IMR-90 (cell line): ENCODE measurements around the gene MAP2K2. TPM values are rescaled to one million over a fixed set of nuclear protein-coding genes. Genes with fewer than 3 reads are reported as not detected.

Experiments
- ATAC-seq: fragments of 200-7000 bp; cut with Tn5 transposase; 2 replicates; pipeline ENCODE4 v1.9.1; 2020; ENCODE audit warnings: low read depth, mild to moderate bottlenecking, moderate library complexity
- BruUV-seq: library from RNA; stranded (reverse); fragments of 400-500 nt; replicated peaks from 2 replicates; lab custom pipeline; 2021; lab: Mats Ljungman, UMichigan
- CTCF ChIA-PET: fragments of 300-600 bp; formaldehyde crosslinking; extraction: SDS; loops from one replicate; lab custom pipeline; 2021; ENCODE audit warnings: antibody characterized with exemption; lab: Yijun Ruan, JAX
- POLR2A ChIA-PET: fragments of 300-600 bp; sonication (Branson Sonifier 250); formaldehyde crosslinking; loops from one replicate; lab custom pipeline; 2022; ENCODE audit warnings: antibody characterized with exemption; ENCODE audit not compliant: unreplicated experiment; lab: Charles Lee
- DNase-seq: peaks from one replicate; pipeline ENCODE4 v3.0.0; 2013
- H2AFZ ChIP-seq: replicated peaks from 2 replicates; pipeline ENCODE3; 2013; ENCODE audit warnings: low read length, mild to moderate bottlenecking; ENCODE audit not compliant: poor library complexity
- H2AK5ac ChIP-seq: 2 replicates; pipeline ENCODE4 v1.6.1; 2013; ENCODE audit warnings: low read depth, low read length, inconsistent platforms
- H2AK9ac ChIP-seq: replicated peaks from 2 replicates; pipeline ENCODE3; 2013; ENCODE audit warnings: mild to moderate bottlenecking, low read depth, low read length, moderate library complexity; ENCODE audit not compliant: poor library complexity
- H2BK120ac ChIP-seq: 2 replicates; pipeline ENCODE4 v1.6.1; 2013; ENCODE audit warnings: low read depth, low read length, inconsistent platforms
- H2BK15ac ChIP-seq: 3 replicates; pipeline ENCODE4 v1.6.1; 2013; ENCODE audit warnings: low read depth, low read length, inconsistent platforms
- H2BK20ac ChIP-seq: 2 replicates; pipeline ENCODE4 v1.6.1; 2013; ENCODE audit warnings: low read depth, mild to moderate bottlenecking, inconsistent platforms, low read length, moderate library complexity
- H2BK5ac ChIP-seq: 2 replicates; pipeline ENCODE4 v1.6.1; 2013; ENCODE audit warnings: mild to moderate bottlenecking, low read depth, low read length, inconsistent platforms; ENCODE audit not compliant: poor library complexity, severe bottlenecking
- H3K14ac ChIP-seq: replicated peaks from 2 replicates; pipeline ENCODE4 v1.6.1; 2013; ENCODE audit warnings: low read depth, low read length, inconsistent platforms
- H3K18ac ChIP-seq: 2 replicates; pipeline ENCODE4 v1.6.1; 2013; ENCODE audit warnings: low read depth, low read length, control low read depth
- H3K23ac ChIP-seq: 2 replicates; pipeline ENCODE4 v1.6.1; 2013; ENCODE audit warnings: low read depth, low read length, inconsistent platforms
- H3K27ac ChIP-seq: 2 replicates; pipeline ENCODE4 v1.5.1; 2013; ENCODE audit warnings: mild to moderate bottlenecking, control low read depth, low read length; ENCODE audit not compliant: insufficient read depth
- H3K27me3 ChIP-seq: 2 replicates; pipeline ENCODE4 v1.6.1; 2013; ENCODE audit warnings: low read length; ENCODE audit not compliant: control insufficient read depth, insufficient read depth
- H3K36me3 ChIP-seq: 2 replicates; pipeline ENCODE4 v1.6.1; 2013; ENCODE audit warnings: low read length, mixed read lengths; ENCODE audit not compliant: control insufficient read depth, insufficient read depth
- H3K4ac ChIP-seq: 2 replicates; pipeline ENCODE4 v1.6.1; 2013; ENCODE audit warnings: low read depth, low read length, inconsistent platforms
- H3K4me1 ChIP-seq: 2 replicates; pipeline ENCODE4 v1.6.1; 2013; ENCODE audit warnings: low read length, mixed read lengths; ENCODE audit not compliant: control insufficient read depth, insufficient read depth
- H3K4me2 ChIP-seq: 2 replicates; pipeline ENCODE4 v1.6.1; 2013; ENCODE audit warnings: low read depth, mild to moderate bottlenecking, control low read depth, low read length, moderate library complexity
- H3K4me3 ChIP-seq: 2 replicates; pipeline ENCODE4 v1.5.1; 2013; ENCODE audit warnings: low read depth, mild to moderate bottlenecking, control low read depth, low read length, moderate library complexity; ENCODE audit not compliant: insufficient read depth
- H3K56ac ChIP-seq: 2 replicates; pipeline ENCODE4 v1.6.1; 2013; ENCODE audit warnings: low read length, inconsistent platforms; ENCODE audit not compliant: insufficient read depth; ENCODE audit errors: extremely low read depth
- H3K79me1 ChIP-seq, 2 experiments: 2 replicates each; pipeline ENCODE4 v1.6.1; 2013; ENCODE audit warnings: low read length in 2 of 2, inconsistent platforms in 1 of 2, low read depth in 1 of 2
- H3K9ac ChIP-seq: 2 replicates; pipeline ENCODE4 v1.6.1; 2013; ENCODE audit warnings: low read depth, low read length, control low read depth
- H3K9me1 ChIP-seq: 2 replicates; pipeline ENCODE4 v1.6.1; 2013; ENCODE audit warnings: low read length, inconsistent platforms; ENCODE audit not compliant: insufficient read depth
- H3K9me3 ChIP-seq: 2 replicates; pipeline ENCODE4 v1.6.1; 2013; ENCODE audit warnings: low read length; ENCODE audit not compliant: control insufficient read depth, insufficient read depth
- H4K20me1 ChIP-seq: 2 replicates; pipeline ENCODE4 v1.6.1; 2013; ENCODE audit warnings: low read length, inconsistent platforms; ENCODE audit not compliant: insufficient read depth
- H4K5ac ChIP-seq: 2 replicates; pipeline ENCODE4 v1.6.1; 2013; ENCODE audit warnings: mild to moderate bottlenecking, low read depth, low read length, control low read depth
- H4K8ac ChIP-seq, 2 experiments: 2 replicates each; pipeline ENCODE4 v1.6.1; 2013; ENCODE audit warnings: low read depth in 2 of 2, low read length in 2 of 2, control low read depth in 1 of 2, inconsistent platforms in 1 of 2
- H4K91ac ChIP-seq: 2 replicates; pipeline ENCODE4 v1.6.1; 2013; ENCODE audit warnings: low read depth, low read length, inconsistent platforms; ENCODE audit not compliant: insufficient read depth
- BHLHE40 ChIP-seq: fragments of 150-350 bp; IDR thresholded peaks from 2 replicates; pipeline ENCODE4 v1.6.1; 2016; ENCODE audit warnings: mild to moderate bottlenecking, low read depth, low read length
- CEBPB ChIP-seq: IDR thresholded peaks from 2 replicates; pipeline ENCODE4 v1.6.1; 2012; ENCODE audit warnings: low read depth, low read length, improper control_type of control experiment
- CHD1 ChIP-seq: IDR thresholded peaks from 2 replicates; pipeline ENCODE4 v1.6.1; 2012; ENCODE audit warnings: low read depth, low read length, improper control_type of control experiment
- CTCF ChIP-seq: conservative IDR thresholded peaks from 2 replicates; pipeline ENCODE4 v1.5.1; 2012; ENCODE audit warnings: mild to moderate bottlenecking, low read depth, low read length, improper control_type of control experiment
- ELK1 ChIP-seq: fragments of 150-350 bp; IDR thresholded peaks from 2 replicates; pipeline ENCODE4 v1.6.1; 2016; ENCODE audit warnings: low read depth, mild to moderate bottlenecking, low read length, moderate library complexity, borderline replicate concordance
- FOS ChIP-seq: fragments of 150-350 bp; IDR thresholded peaks from 2 replicates; pipeline ENCODE4 v1.6.1; 2016; ENCODE audit warnings: low read depth, low read length
- MAFK ChIP-seq: IDR thresholded peaks from 2 replicates; pipeline ENCODE4 v1.6.1; 2012; ENCODE audit warnings: low read depth, low read length, improper control_type of control experiment
- MAZ ChIP-seq: IDR thresholded peaks from 2 replicates; pipeline ENCODE4 v1.6.1; 2012; ENCODE audit warnings: low read depth, mild to moderate bottlenecking, low read length, improper control_type of control experiment, moderate library complexity, borderline replicate concordance
- MXI1 ChIP-seq: IDR thresholded peaks from 2 replicates; pipeline ENCODE4 v1.6.1; 2012; ENCODE audit warnings: low read depth, mild to moderate bottlenecking, low read length, moderate library complexity, borderline replicate concordance
- NFE2L2 ChIP-seq: fragments of 150-350 bp; IDR thresholded peaks from 2 replicates; pipeline ENCODE4 v1.6.1; 2016; ENCODE audit warnings: low read depth, mild to moderate bottlenecking, low read length
- POLR2A ChIP-seq: IDR thresholded peaks from 2 replicates; pipeline ENCODE4 v1.6.1; 2012; ENCODE audit warnings: mild to moderate bottlenecking, low read depth, low read length
- RAD21 ChIP-seq: IDR thresholded peaks from 2 replicates; pipeline ENCODE4 v1.6.1; 2012; ENCODE audit warnings: low read length, improper control_type of control experiment
- RCOR1 ChIP-seq: IDR thresholded peaks from 2 replicates; pipeline ENCODE4 v1.6.1; 2012; ENCODE audit warnings: mild to moderate bottlenecking, low read length, improper control_type of control experiment; ENCODE audit not compliant: insufficient replicate concordance
- RFX5 ChIP-seq: IDR thresholded peaks from 2 replicates; pipeline ENCODE4 v1.8.0; 2012; ENCODE audit warnings: low read depth, mild to moderate bottlenecking, low read length, moderate library complexity
- SMC3 ChIP-seq: fragments of 150-350 bp; IDR thresholded peaks from 2 replicates; pipeline ENCODE4 v1.6.1; 2016; ENCODE audit warnings: low read depth, mild to moderate bottlenecking, antibody characterized with exemption, low read length, moderate library complexity
- USF2 ChIP-seq: fragments of 150-350 bp; IDR thresholded peaks from 2 replicates; pipeline ENCODE4 v1.6.1; 2017; ENCODE audit warnings: mild to moderate bottlenecking, antibody characterized with exemption, low read length, low read depth
- WGBS, 2 experiments: methylation state at CpG; one replicate each; pipeline versions ENCODE4 v1.1.5 to v1.1.7; 2013; ENCODE audit warnings: missing lambda C conversion rate in 2 of 2; ENCODE audit not compliant: insufficient read length in 1 of 2; ENCODE audit errors: extremely low coverage in 2 of 2; 5-methylcytosine and 5-hydroxymethylcytosine counted together
- dilution Hi-C: fragments of 300-500 bp; cut with HindIII; formaldehyde crosslinking; loops from one replicate; pipeline ENCODE4 v1.14.3; 2018; ENCODE audit warnings: low sequenced_read_pairs; ENCODE audit not compliant: unreplicated experiment
- in situ Hi-C: fragments of 300-500 bp; cut with MboI; formaldehyde crosslinking; loops from 3 replicates; pipeline ENCODE4 v1.14.3; 2019; ENCODE audit warnings: low sequenced_read_pairs, inconsistent platforms, mixed read lengths
- intact Hi-C: fragments of 100-400 bp; cut with micrococcal nuclease; formaldehyde crosslinking; loops from 2 replicates; pipeline ENCODE4 v1.10.0; 2022
- polyA plus RNA-seq, 3 experiments: library from polyadenylated mRNA; depleted of rRNA; stranded (reverse); fragments of >200 nt; gene quantifications; 2 replicates each; pipeline ENCODE4 v1.2.3, GENCODE V29; 2012; ENCODE audit warnings: low replicate concordance in 1 of 3
- total RNA-seq: library from RNA; depleted of rRNA; stranded (reverse); fragments of >200 nt; gene quantifications from 2 replicates; pipeline ENCODE4 v1.2.3, GENCODE V29; 2012

Gene MAP2K2
- total and polyA plus RNA-seq, 2 of the 4 experiments (the other 2 are of a cell fraction) = 115 to 151 TPM

- Histone ChIP-seq H3K9me1 (no peaks in the 10 kb centered on the region), H3K4me3 (no peak overlapping the region), H2BK5ac (no peak overlapping the region), H4K5ac (no peak overlapping the region), H4K20me1 (no peaks in the 10 kb centered on the region), H3K79me1 (no peaks in the 10 kb centered on the region), H3K23ac (no peak overlapping the region), H3K14ac (no peak overlapping the region), H2BK20ac (no peak overlapping the region), H3K9me3 (no peaks in the 10 kb centered on the region), H2AK9ac (no peak overlapping the region), H4K8ac (no peak overlapping the region), H3K4me2 (no peak overlapping the region), H2BK120ac (no peak overlapping the region), H2AK5ac (no peak overlapping the region), H2BK15ac (no peak overlapping the region), H3K27ac (no peak overlapping the region), H3K18ac (no peak overlapping the region), H4K91ac (no peak overlapping the region), H3K36me3 (no peaks in the 10 kb centered on the region), H3K4ac (no peak overlapping the region), H3K56ac (no peak overlapping the region), H3K4me1 (no peaks in the 10 kb centered on the region), H3K27me3 (peaks cover 8% of the 10 kb centered on the region; the same call in 1 of the 2 replicates), H3K9ac (no peak overlapping the region), H2AFZ (no peak overlapping the region)
- WGBS, 2 experiments = no CpG with 5 or more reads among the region's 11 CpGs
- DNase-seq (no peak), ATAC-seq (no peak)
- CTCF ChIA-PET = interaction anchor here (1.3 kb wide), 1 partner anchor 24 kb away, joined by 3 read pairs; no protein-coding TSS in a partner anchor
- TF ChIP-seq RFX5 (no peak), BHLHE40 (no peak), RAD21 (no peak), SMC3 (no peak), CEBPB (no peak), NFE2L2 (no peak), CTCF (no peak), MAZ (no peak), RCOR1 (no peak), ELK1 (no peak), USF2 (no peak), POLR2A (no peak), FOS (no peak), CHD1 (no peak), MXI1 (no peak), MAFK (no peak)
- in situ Hi-C loops (no loop called here), intact Hi-C loops (no loop called here), dilution Hi-C loops (no loop called here)
- POLR2A ChIA-PET = no interaction called here
- no TSS peak for BruUV-seq
Measured at GRCh38 chr19:4164262-4164661, 40.3 kb upstream of the MAP2K2 start.
